GM23338 (cell line): ENCODE measurements around the gene SYT7. TPM values are rescaled to one million over a fixed set of nuclear protein-coding genes. Genes with fewer than 3 reads are reported as not detected.

Experiments used
- ATAC-seq: fragments of 200-7000 bp; cut with Tn5 transposase; 3 replicates; pipeline ENCODE4 v1.9.1; 2020
- DNase-seq: peaks from one replicate; pipeline ENCODE4 v3.0.0-alpha.2; 2015; ENCODE audit warnings: low spot score
- H2AFZ ChIP-seq: fragments of 200-600 bp; sonication (generic); 2 replicates; pipeline ENCODE4 v1.8.0; 2016; ENCODE audit warnings: antibody characterized with exemption, mild to moderate bottlenecking, moderate library complexity
- H3F3A ChIP-seq: fragments of 200-600 bp; sonication (generic); replicated peaks from 2 replicates; pipeline ENCODE4 v1.8.0; 2017; ENCODE audit warnings: antibody characterized with exemption, mixed run types, low read depth
- H3K27ac ChIP-seq: fragments of 200-600 bp; sonication (generic); 2 replicates; pipeline ENCODE4 v1.6.1; 2016; ENCODE audit warnings: low read depth
- H3K27me3 ChIP-seq: fragments of 200-600 bp; sonication (generic); 2 replicates; pipeline ENCODE4 v1.8.0; 2016; ENCODE audit warnings: mild to moderate bottlenecking, mixed run types, moderate library complexity; ENCODE audit not compliant: insufficient read depth
- H3K36me3 ChIP-seq: fragments of 200-600 bp; sonication (generic); 2 replicates; pipeline ENCODE4 v1.8.0; 2016; ENCODE audit warnings: mild to moderate bottlenecking; ENCODE audit not compliant: insufficient read depth
- H3K4me1 ChIP-seq: fragments of 200-600 bp; sonication (generic); 2 replicates; pipeline ENCODE4 v1.8.0; 2016; ENCODE audit warnings: mild to moderate bottlenecking, moderate library complexity; ENCODE audit not compliant: insufficient read depth
- H3K4me2 ChIP-seq: fragments of 200-600 bp; sonication (generic); 2 replicates; pipeline ENCODE4 v1.7.1; 2017; ENCODE audit warnings: mixed run types
- H3K4me3 ChIP-seq: fragments of 200-600 bp; sonication (generic); 2 replicates; pipeline ENCODE4 v1.6.1; 2016; ENCODE audit warnings: mixed run types
- H3K79me2 ChIP-seq: fragments of 200-600 bp; sonication (generic); replicated peaks from 2 replicates; pipeline ENCODE4 v1.8.0; 2017; ENCODE audit warnings: mild to moderate bottlenecking; ENCODE audit not compliant: insufficient read depth
- H3K9me2 ChIP-seq: fragments of 200-600 bp; sonication (generic); 2 replicates; pipeline ENCODE4 v1.8.0; 2017; ENCODE audit not compliant: insufficient read depth
- H4K20me1 ChIP-seq: fragments of 200-600 bp; sonication (generic); replicated peaks from 2 replicates; pipeline ENCODE4 v1.8.0; 2017; ENCODE audit warnings: mild to moderate bottlenecking; ENCODE audit not compliant: insufficient read depth
- H3K27ac Mint-ChIP-seq: 2 replicates; pipeline ENCODE4 v1.8.0; 2020; ENCODE audit warnings: inconsistent platforms, mild to moderate bottlenecking, moderate library complexity, mixed read lengths
- H3K27me3 Mint-ChIP-seq: 3 replicates; pipeline ENCODE4 v1.8.0; 2022; ENCODE audit warnings: low read depth, mild to moderate bottlenecking, moderate library complexity, mixed read lengths, inconsistent platforms; ENCODE audit not compliant: insufficient read depth, poor library complexity
- H3K36me3 Mint-ChIP-seq: 3 replicates; pipeline ENCODE4 v1.8.0; 2021; ENCODE audit warnings: low read depth, mild to moderate bottlenecking, inconsistent platforms, moderate library complexity, mixed read lengths
- H3K4me1 Mint-ChIP-seq: 3 replicates; pipeline ENCODE4 v1.8.0; 2020; ENCODE audit warnings: mild to moderate bottlenecking, inconsistent platforms, mixed read lengths
- H3K4me3 Mint-ChIP-seq: 3 replicates; pipeline ENCODE4 v1.8.0; 2021; ENCODE audit warnings: moderate library complexity, mild to moderate bottlenecking, inconsistent platforms, mixed read lengths
- H3K9me3 Mint-ChIP-seq: 3 replicates; pipeline ENCODE4 v1.8.0; 2020; ENCODE audit warnings: moderate library complexity, mild to moderate bottlenecking, inconsistent platforms, mixed read lengths
- CREB1 ChIP-seq: fragments of 250-450 bp; sonication (Bioruptor Pico); IDR thresholded peaks from 2 replicates; pipeline ENCODE4 v1.5.0; 2020; ENCODE audit warnings: low read depth, mild to moderate bottlenecking, moderate library complexity
- EZH2 ChIP-seq: fragments of 200-600 bp; sonication (generic); IDR thresholded peaks from one replicate; pipeline ENCODE4 v1.8.0; 2017; ENCODE audit warnings: antibody characterized with exemption, mild to moderate bottlenecking, low read depth; ENCODE audit not compliant: unreplicated experiment
- EZH2phosphoT487 ChIP-seq: fragments of 200-600 bp; sonication (generic); IDR thresholded peaks from one replicate; pipeline ENCODE4 v1.8.1; 2018; ENCODE audit warnings: antibody characterized with exemption; ENCODE audit not compliant: unreplicated experiment
- JUNB ChIP-seq: IDR thresholded peaks from one replicate; pipeline ENCODE4 v1.6.1; 2016; ENCODE audit warnings: antibody characterized with exemption; ENCODE audit not compliant: unreplicated experiment
- NANOG ChIP-seq: IDR thresholded peaks from 2 replicates; pipeline ENCODE4 v1.6.1; 2016; ENCODE audit warnings: antibody characterized with exemption, borderline replicate concordance
- POLR2AphosphoS5 ChIP-seq: IDR thresholded peaks from 2 replicates; pipeline ENCODE4 v1.6.1; 2016; ENCODE audit warnings: antibody characterized with exemption, low read depth
- STAT1 ChIP-seq: IDR thresholded peaks from one replicate; pipeline ENCODE4 v1.6.1; 2016; ENCODE audit warnings: antibody characterized with exemption; ENCODE audit not compliant: unreplicated experiment
- ZNF114 ChIP-seq: fragments of 250-450 bp; sonication (Bioruptor Pico); IDR thresholded peaks from 2 replicates; pipeline ENCODE4 v1.5.0; 2020; ENCODE audit warnings: mild to moderate bottlenecking, moderate library complexity
- ZNF331 ChIP-seq: fragments of 250-450 bp; sonication (Bioruptor Pico); IDR thresholded peaks from 2 replicates; pipeline ENCODE4 v1.5.0; 2020; ENCODE audit warnings: low read depth, mild to moderate bottlenecking, moderate library complexity
- polyA plus RNA-seq: library from polyadenylated mRNA; unstranded; fragments of >200 nt; fragmentation: Nextera tagmentation; extraction: Ambion mirVana; gene quantifications from 2 replicates; pipeline ENCODE4 v1.2.1, GENCODE V29; 2016
- total RNA-seq: library from RNA; depleted of rRNA; stranded (reverse); fragments of >200 nt; shearing (Covaris generic); gene quantifications from 2 replicates; pipeline ENCODE4 v1.2.3, GENCODE V29; 2014
- TF ChIP-seq, protein P1 (sequence below): fragments of 250-450 bp; sonication (Bioruptor Pico); IDR thresholded peaks from 2 replicates; pipeline ENCODE4 v1.5.0; 2020; ENCODE audit warnings: mild to moderate bottlenecking, moderate library complexity
- TF ChIP-seq, protein P2 (sequence below): IDR thresholded peaks from 2 replicates; pipeline ENCODE4 v1.6.1; 2016; ENCODE audit warnings: antibody characterized with exemption
- TF ChIP-seq, protein P3 (sequence below), 2 experiments: fragments of 200-600 bp in 1 of 2; sonication (generic) in 1 of 2; conservative IDR thresholded peaks; 2 replicates each; pipeline versions ENCODE4 v1.5.1 to v1.6.1; 2016 to 2017; ENCODE audit warnings: antibody characterized with exemption in 2 of 2, low read depth in 2 of 2, mild to moderate bottlenecking in 2 of 2, moderate library complexity in 1 of 2
- TF ChIP-seq, protein P4 (sequence below): IDR thresholded peaks from one replicate; pipeline ENCODE4 v1.6.1; 2018; ENCODE audit warnings: antibody characterized with exemption; ENCODE audit not compliant: unreplicated experiment

The SYT7 gene
- total and polyA plus RNA-seq, 2 experiments from 2014 or later, result 1.6 to 10.3 TPM

DNA sequence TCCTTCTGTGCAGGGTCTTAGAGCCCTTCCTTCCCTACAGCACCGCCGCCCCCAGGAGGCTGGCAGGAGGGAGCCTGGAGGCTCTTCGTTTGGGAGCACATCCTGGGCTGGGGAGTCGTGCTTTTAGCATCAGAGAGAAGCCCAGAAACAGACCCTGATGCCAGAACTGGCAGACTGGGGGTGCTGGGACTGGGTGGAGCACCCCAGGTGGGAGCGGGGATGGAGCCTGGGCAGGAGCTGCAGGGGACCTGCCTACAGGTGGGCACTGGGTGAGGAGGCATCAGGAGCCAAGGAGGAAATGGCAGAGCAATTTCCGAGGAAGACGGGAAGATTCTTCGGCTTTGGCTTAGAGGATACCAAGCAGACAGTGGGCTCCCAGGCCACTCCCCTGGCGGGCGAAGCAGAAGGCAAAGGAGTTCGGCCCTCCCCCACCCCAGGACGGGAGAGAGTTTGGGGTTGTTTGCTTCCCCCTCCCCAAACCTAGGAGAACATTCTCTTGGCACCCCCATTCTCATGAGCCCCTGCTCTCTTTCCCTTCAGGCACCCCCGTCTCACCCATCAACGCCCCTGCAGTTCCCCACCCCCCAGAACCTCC is 1.1 kb downstream of the SYT7 start:
- no peak overlapping the region for H3K27ac Mint-ChIP-seq
- H3K4me1 ChIP-seq, result no peaks in the 10 kb centered on the region; the same call in 1 of the 2 replicates

More for the DNA sequence above, 1.1 kb downstream of the SYT7 start:
- no peaks in the 10 kb centered on the region; the same call in 2 of the 3 replicates for H3K36me3 Mint-ChIP-seq
- DNase-seq, result peak; percentile 53
- Histone ChIP-seq H3K9me2 (no peaks in the 10 kb centered on the region), H3K4me3 (peak overlapping the region; percentile 80), H3F3A (no peaks in the 10 kb centered on the region), H2AFZ (no peak overlapping the region; the same call in 1 of the 2 replicates), H3K27me3 (peaks cover 45% of the 10 kb centered on the region), H4K20me1 (no peaks in the 10 kb centered on the region), H3K27ac (no peak overlapping the region), H3K36me3 (no peaks in the 10 kb centered on the region), H3K4me2 (peak overlapping the region; percentile 98), H3K79me2 (no peaks in the 10 kb centered on the region)
- H3K4me1 Mint-ChIP-seq, result peaks cover 63% of the 10 kb centered on the region
- H3K9me3 Mint-ChIP-seq, result no peaks in the 10 kb centered on the region
- H3K4me3 Mint-ChIP-seq, result peak overlapping the region; percentile 80
- peaks cover 46% of the 10 kb centered on the region for H3K27me3 Mint-ChIP-seq
- TF ChIP-seq, protein P1, sequence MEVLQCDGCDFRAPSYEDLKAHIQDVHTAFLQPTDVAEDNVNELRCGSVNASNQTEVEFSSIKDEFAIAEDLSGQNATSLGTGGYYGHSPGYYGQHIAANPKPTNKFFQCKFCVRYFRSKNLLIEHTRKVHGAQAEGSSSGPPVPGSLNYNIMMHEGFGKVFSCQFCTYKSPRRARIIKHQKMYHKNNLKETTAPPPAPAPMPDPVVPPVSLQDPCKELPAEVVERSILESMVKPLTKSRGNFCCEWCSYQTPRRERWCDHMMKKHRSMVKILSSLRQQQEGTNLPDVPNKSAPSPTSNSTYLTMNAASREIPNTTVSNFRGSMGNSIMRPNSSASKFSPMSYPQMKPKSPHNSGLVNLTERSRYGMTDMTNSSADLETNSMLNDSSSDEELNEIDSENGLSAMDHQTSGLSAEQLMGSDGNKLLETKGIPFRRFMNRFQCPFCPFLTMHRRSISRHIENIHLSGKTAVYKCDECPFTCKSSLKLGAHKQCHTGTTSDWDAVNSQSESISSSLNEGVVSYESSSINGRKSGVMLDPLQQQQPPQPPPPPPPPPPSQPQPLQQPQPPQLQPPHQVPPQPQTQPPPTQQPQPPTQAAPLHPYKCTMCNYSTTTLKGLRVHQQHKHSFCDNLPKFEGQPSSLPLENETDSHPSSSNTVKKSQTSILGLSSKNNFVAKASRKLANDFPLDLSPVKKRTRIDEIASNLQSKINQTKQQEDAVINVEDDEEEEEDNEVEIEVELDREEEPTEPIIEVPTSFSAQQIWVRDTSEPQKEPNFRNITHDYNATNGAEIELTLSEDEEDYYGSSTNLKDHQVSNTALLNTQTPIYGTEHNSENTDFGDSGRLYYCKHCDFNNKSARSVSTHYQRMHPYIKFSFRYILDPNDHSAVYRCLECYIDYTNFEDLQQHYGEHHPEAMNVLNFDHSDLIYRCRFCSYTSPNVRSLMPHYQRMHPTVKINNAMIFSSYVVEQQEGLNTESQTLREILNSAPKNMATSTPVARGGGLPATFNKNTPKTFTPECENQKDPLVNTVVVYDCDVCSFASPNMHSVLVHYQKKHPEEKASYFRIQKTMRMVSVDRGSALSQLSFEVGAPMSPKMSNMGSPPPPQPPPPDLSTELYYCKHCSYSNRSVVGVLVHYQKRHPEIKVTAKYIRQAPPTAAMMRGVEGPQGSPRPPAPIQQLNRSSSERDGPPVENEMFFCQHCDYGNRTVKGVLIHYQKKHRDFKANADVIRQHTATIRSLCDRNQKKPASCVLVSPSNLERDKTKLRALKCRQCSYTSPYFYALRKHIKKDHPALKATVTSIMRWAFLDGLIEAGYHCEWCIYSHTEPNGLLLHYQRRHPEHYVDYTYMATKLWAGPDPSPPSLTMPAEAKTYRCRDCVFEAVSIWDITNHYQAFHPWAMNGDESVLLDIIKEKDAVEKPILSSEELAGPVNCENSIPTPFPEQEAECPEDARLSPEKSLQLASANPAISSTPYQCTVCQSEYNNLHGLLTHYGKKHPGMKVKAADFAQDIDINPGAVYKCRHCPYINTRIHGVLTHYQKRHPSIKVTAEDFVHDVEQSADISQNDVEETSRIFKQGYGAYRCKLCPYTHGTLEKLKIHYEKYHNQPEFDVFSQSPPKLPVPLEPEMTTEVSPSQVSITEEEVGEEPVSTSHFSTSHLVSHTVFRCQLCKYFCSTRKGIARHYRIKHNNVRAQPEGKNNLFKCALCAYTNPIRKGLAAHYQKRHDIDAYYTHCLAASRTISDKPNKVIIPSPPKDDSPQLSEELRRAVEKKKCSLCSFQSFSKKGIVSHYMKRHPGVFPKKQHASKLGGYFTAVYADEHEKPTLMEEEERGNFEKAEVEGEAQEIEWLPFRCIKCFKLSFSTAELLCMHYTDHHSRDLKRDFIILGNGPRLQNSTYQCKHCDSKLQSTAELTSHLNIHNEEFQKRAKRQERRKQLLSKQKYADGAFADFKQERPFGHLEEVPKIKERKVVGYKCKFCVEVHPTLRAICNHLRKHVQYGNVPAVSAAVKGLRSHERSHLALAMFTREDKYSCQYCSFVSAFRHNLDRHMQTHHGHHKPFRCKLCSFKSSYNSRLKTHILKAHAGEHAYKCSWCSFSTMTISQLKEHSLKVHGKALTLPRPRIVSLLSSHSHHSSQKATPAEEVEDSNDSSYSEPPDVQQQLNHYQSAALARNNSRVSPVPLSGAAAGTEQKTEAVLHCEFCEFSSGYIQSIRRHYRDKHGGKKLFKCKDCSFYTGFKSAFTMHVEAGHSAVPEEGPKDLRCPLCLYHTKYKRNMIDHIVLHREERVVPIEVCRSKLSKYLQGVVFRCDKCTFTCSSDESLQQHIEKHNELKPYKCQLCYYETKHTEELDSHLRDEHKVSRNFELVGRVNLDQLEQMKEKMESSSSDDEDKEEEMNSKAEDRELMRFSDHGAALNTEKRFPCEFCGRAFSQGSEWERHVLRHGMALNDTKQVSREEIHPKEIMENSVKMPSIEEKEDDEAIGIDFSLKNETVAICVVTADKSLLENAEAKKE, result no peak
- TF ChIP-seq EZH2, result no peak
- TF ChIP-seq, protein P2, sequence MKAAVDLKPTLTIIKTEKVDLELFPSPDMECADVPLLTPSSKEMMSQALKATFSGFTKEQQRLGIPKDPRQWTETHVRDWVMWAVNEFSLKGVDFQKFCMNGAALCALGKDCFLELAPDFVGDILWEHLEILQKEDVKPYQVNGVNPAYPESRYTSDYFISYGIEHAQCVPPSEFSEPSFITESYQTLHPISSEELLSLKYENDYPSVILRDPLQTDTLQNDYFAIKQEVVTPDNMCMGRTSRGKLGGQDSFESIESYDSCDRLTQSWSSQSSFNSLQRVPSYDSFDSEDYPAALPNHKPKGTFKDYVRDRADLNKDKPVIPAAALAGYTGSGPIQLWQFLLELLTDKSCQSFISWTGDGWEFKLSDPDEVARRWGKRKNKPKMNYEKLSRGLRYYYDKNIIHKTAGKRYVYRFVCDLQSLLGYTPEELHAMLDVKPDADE, result no peak
- no peak for TF ChIP-seq POLR2AphosphoS5
- TF ChIP-seq, protein P3, sequence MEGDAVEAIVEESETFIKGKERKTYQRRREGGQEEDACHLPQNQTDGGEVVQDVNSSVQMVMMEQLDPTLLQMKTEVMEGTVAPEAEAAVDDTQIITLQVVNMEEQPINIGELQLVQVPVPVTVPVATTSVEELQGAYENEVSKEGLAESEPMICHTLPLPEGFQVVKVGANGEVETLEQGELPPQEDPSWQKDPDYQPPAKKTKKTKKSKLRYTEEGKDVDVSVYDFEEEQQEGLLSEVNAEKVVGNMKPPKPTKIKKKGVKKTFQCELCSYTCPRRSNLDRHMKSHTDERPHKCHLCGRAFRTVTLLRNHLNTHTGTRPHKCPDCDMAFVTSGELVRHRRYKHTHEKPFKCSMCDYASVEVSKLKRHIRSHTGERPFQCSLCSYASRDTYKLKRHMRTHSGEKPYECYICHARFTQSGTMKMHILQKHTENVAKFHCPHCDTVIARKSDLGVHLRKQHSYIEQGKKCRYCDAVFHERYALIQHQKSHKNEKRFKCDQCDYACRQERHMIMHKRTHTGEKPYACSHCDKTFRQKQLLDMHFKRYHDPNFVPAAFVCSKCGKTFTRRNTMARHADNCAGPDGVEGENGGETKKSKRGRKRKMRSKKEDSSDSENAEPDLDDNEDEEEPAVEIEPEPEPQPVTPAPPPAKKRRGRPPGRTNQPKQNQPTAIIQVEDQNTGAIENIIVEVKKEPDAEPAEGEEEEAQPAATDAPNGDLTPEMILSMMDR (conservative IDR thresholded peaks at IDR 0.05; ENCODE audit: low read depth in 2 of 2), result no peak
- TF ChIP-seq STAT1, result no peak
- no peak for TF ChIP-seq JUNB
- TF ChIP-seq EZH2phosphoT487, result no peak
- TF ChIP-seq, protein P4, sequence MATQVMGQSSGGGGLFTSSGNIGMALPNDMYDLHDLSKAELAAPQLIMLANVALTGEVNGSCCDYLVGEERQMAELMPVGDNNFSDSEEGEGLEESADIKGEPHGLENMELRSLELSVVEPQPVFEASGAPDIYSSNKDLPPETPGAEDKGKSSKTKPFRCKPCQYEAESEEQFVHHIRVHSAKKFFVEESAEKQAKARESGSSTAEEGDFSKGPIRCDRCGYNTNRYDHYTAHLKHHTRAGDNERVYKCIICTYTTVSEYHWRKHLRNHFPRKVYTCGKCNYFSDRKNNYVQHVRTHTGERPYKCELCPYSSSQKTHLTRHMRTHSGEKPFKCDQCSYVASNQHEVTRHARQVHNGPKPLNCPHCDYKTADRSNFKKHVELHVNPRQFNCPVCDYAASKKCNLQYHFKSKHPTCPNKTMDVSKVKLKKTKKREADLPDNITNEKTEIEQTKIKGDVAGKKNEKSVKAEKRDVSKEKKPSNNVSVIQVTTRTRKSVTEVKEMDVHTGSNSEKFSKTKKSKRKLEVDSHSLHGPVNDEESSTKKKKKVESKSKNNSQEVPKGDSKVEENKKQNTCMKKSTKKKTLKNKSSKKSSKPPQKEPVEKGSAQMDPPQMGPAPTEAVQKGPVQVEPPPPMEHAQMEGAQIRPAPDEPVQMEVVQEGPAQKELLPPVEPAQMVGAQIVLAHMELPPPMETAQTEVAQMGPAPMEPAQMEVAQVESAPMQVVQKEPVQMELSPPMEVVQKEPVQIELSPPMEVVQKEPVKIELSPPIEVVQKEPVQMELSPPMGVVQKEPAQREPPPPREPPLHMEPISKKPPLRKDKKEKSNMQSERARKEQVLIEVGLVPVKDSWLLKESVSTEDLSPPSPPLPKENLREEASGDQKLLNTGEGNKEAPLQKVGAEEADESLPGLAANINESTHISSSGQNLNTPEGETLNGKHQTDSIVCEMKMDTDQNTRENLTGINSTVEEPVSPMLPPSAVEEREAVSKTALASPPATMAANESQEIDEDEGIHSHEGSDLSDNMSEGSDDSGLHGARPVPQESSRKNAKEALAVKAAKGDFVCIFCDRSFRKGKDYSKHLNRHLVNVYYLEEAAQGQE, result no peak
- TF ChIP-seq ZNF331 (CRISPR knock-in tag), result no peak
- TF ChIP-seq NANOG, result no peak
- TF ChIP-seq ZNF114 (CRISPR knock-in tag), result no peak
- no peak for TF ChIP-seq CREB1 (CRISPR knock-in tag)
- ATAC-seq, result peak; percentile 7
